PC-9 (cell line): ENCODE data around the gene TENM4. TPM values are rescaled to one million over a fixed set of nuclear protein-coding genes. Genes with fewer than 3 reads are reported as not detected.

Experiments
- BruUV-seq: library from RNA; stranded (reverse); fragments of 400-500 nt; replicated peaks from 2 replicates; lab custom pipeline; 2021; lab: Mats Ljungman, UMichigan
- CTCF ChIA-PET: fragments of 300-600 bp; sonication (Branson Sonifier 250); formaldehyde crosslinking; loops from one replicate; lab custom pipeline; 2022; ENCODE audit warnings: antibody characterized with exemption; lab: Charles Lee
- POLR2A ChIA-PET: fragments of 300-600 bp; sonication (Branson Sonifier 250); formaldehyde crosslinking; loops from one replicate; lab custom pipeline; 2022; ENCODE audit warnings: antibody characterized with exemption; ENCODE audit not compliant: unreplicated experiment; lab: Charles Lee
- DNase-seq, 2 experiments: peaks; one replicate each; pipeline versions ENCODE4 v3.0.0 to v3.0.0-alpha.2; 2015 to 2022; ENCODE audit warnings: mixed read lengths in 1 of 2
- H2AFZ ChIP-seq: fragments of 200-600 bp; sonication (generic); 2 replicates; pipeline ENCODE4 v1.8.1; 2017; ENCODE audit warnings: antibody characterized with exemption
- H3F3A ChIP-seq: fragments of 200-600 bp; sonication (generic); 2 replicates; pipeline ENCODE4 v1.8.1; 2017; ENCODE audit warnings: antibody characterized with exemption, mild to moderate bottlenecking, low read depth; ENCODE audit not compliant: insufficient read depth
- H3K27ac ChIP-seq: fragments of 200-600 bp; sonication (generic); 2 replicates; pipeline ENCODE4 v1.6.1; 2016; ENCODE audit warnings: mixed run types
- H3K27me3 ChIP-seq: fragments of 200-600 bp; sonication (generic); 2 replicates; pipeline ENCODE4 v1.6.1; 2016; ENCODE audit warnings: low read depth, mixed run types; ENCODE audit not compliant: insufficient read depth
- H3K36me3 ChIP-seq: fragments of 200-600 bp; sonication (generic); 2 replicates; pipeline ENCODE4 v1.6.1; 2016; ENCODE audit warnings: low read depth, mixed run types
- H3K4me1 ChIP-seq: fragments of 200-600 bp; sonication (generic); replicated peaks from 2 replicates; pipeline ENCODE4 v1.6.1; 2016; ENCODE audit warnings: mixed run types; ENCODE audit not compliant: insufficient read depth
- H3K4me2 ChIP-seq: fragments of 200-600 bp; sonication (generic); 2 replicates; pipeline ENCODE4 v1.6.1; 2017; ENCODE audit warnings: mixed run types
- H3K4me3 ChIP-seq: fragments of 200-600 bp; sonication (generic); 2 replicates; pipeline ENCODE4 v1.6.1; 2016; ENCODE audit warnings: mixed run types
- H3K79me2 ChIP-seq: fragments of 200-600 bp; sonication (generic); 2 replicates; pipeline ENCODE4 v1.6.1; 2017; ENCODE audit warnings: low read depth, mixed run types
- H3K9me2 ChIP-seq: fragments of 200-600 bp; sonication (generic); 2 replicates; pipeline ENCODE4 v1.8.1; 2017; ENCODE audit warnings: mild to moderate bottlenecking; ENCODE audit not compliant: insufficient read depth
- H3K9me3 ChIP-seq: fragments of 200-600 bp; sonication (generic); 2 replicates; pipeline ENCODE4 v1.8.1; 2016; ENCODE audit warnings: low read depth; ENCODE audit not compliant: insufficient read depth
- H4K20me1 ChIP-seq: fragments of 200-600 bp; sonication (generic); 2 replicates; pipeline ENCODE4 v1.8.1; 2017; ENCODE audit not compliant: insufficient read depth
- CTCF ChIP-seq: fragments of 200-600 bp; sonication (generic); conservative IDR thresholded peaks from 2 replicates; pipeline ENCODE4 v1.6.1; 2017; ENCODE audit warnings: mixed run types, antibody characterized with exemption, mild to moderate bottlenecking, moderate library complexity
- EZH2 ChIP-seq: fragments of 200-600 bp; sonication (generic); IDR thresholded peaks from 2 replicates; pipeline ENCODE4 v1.8.0; 2017; ENCODE audit warnings: antibody characterized with exemption, low read depth
- intact Hi-C: fragments of 100-400 bp; cut with micrococcal nuclease; formaldehyde crosslinking; loops from one replicate; pipeline ENCODE4 v1.10.0; 2022; ENCODE audit not compliant: unreplicated experiment
- total RNA-seq: library from RNA; stranded (reverse); gene quantifications from 2 replicates; pipeline ENCODE4 v1.2.3, GENCODE V29; 2021

TENM4 gene
- total RNA-seq, 1 experiment from 2014 or later, result not detected

GRCh38 chr11:79200398-79201070 lies 240.3 kb downstream of the TENM4 start:
- TF ChIP-seq CTCF (no peak), EZH2 (no peak)
- Histone ChIP-seq H3K36me3 (no peaks in the 10 kb centered on the region), H3K9me3 (no peaks in the 10 kb centered on the region), H4K20me1 (no peaks in the 10 kb centered on the region), H3K79me2 (no peaks in the 10 kb centered on the region), H3K27me3 (peaks cover 21% of the 10 kb centered on the region), H3K4me3 (no peak overlapping the region), H3F3A (no peaks in the 10 kb centered on the region), H2AFZ (no peak overlapping the region), H3K4me1 (no peaks in the 10 kb centered on the region), H3K9me2 (no peaks in the 10 kb centered on the region), H3K4me2 (no peak overlapping the region), H3K27ac (no peak overlapping the region)
- intact Hi-C loops, result no loop called here
- DNase-seq, result no peak
- POLR2A ChIA-PET, result interaction anchor here (0.5 kb wide), 1 partner anchor 14 kb away, joined by 10 read pairs; no protein-coding TSS in a partner anchor
- BruUV-seq, result no TSS peak
- CTCF ChIA-PET, result no interaction called here

- no peak overlapping the region for H2AFZ ChIP-seq
- no peak for TF ChIP-seq CTCF
- TF ChIP-seq EZH2, result no peak
- no peak overlapping the region for H3K4me2 ChIP-seq
- POLR2A ChIA-PET, result no interaction called here
- CTCF ChIA-PET, result no interaction called here
- no peaks in the 10 kb centered on the region for H3K9me2 ChIP-seq
- intact Hi-C loops, result no loop called here
- H3K4me3 ChIP-seq, result no peak overlapping the region
- H3K27me3 ChIP-seq, result peaks cover 28% of the 10 kb centered on the region
- no peak for DNase-seq
- H3K27ac ChIP-seq, result no peak overlapping the region
- H3K36me3 ChIP-seq, result no peaks in the 10 kb centered on the region
- no peaks in the 10 kb centered on the region for H3K4me1 ChIP-seq
- no peaks in the 10 kb centered on the region for H3F3A ChIP-seq
- H3K9me3 ChIP-seq, result no peaks in the 10 kb centered on the region
- H4K20me1 ChIP-seq, result no peaks in the 10 kb centered on the region
- BruUV-seq, result no TSS peak
- H3K79me2 ChIP-seq, result no peaks in the 10 kb centered on the region
Measured at GRCh38 chr11:79199729-79200354, 241.0 kb downstream of the TENM4 start.

GRCh38 chr11:79198898-79199250 lies 242.0 kb downstream of the TENM4 start:
- Histone ChIP-seq H3K79me2 (no peaks in the 10 kb centered on the region), H3K4me3 (no peak overlapping the region), H3K9me2 (no peaks in the 10 kb centered on the region), H3K4me2 (no peak overlapping the region), H3F3A (no peaks in the 10 kb centered on the region), H2AFZ (no peak overlapping the region), H3K27ac (no peak overlapping the region), H3K9me3 (no peaks in the 10 kb centered on the region), H4K20me1 (no peaks in the 10 kb centered on the region), H3K4me1 (no peaks in the 10 kb centered on the region), H3K27me3 (peaks cover 34% of the 10 kb centered on the region), H3K36me3 (no peaks in the 10 kb centered on the region)
- intact Hi-C loops, result no loop called here
- CTCF ChIA-PET, result no interaction called here
- no peak for DNase-seq
- no peak for TF ChIP-seq EZH2
- no peak for TF ChIP-seq CTCF
- POLR2A ChIA-PET, result no interaction called here
- BruUV-seq, result no TSS peak
